Erythroblast (primary cell): Measurements from ENCODE around the gene RCAN1.

Source experiments
- GATA1 ChIP-seq: IDR thresholded peaks from 2 replicates; pipeline ENCODE4 v1.6.1; 2011; ENCODE audit warnings: low read depth, mild to moderate bottlenecking, control low read depth, low read length, moderate library complexity
- POLR2A ChIP-seq: IDR thresholded peaks from 2 replicates; pipeline ENCODE4 v1.6.1; 2011; ENCODE audit warnings: mild to moderate bottlenecking, low read length

DNA sequence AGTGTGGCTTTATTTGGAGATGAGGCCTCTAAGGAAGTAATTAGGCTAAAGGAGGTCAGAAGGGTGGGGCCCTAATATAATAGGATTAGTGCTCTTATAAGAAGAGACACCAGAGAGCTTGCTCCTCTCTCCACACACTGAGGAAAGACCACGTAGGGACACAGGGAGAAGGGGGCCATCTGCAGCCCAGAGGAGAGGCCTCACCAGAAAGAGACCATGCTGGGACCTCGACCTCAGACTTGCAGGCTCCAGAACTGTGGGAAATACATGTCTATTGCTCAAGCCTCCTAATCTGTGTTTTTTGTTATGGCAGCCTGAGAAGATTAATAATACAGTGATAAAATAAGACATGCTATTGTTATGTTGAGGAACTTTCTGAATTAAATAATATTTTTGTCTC, 8.3 kb downstream of the RCAN1 start:
- TF ChIP-seq POLR2A (no peak), GATA1 (no peak)
